HepG2 (cell line): ENCODE measurements around the gene SAP30. TPM values are rescaled to one million over a fixed set of nuclear protein-coding genes. Genes with fewer than 3 reads are reported as not detected.

Source experiments
- GABPB1 ChIP-seq: IDR thresholded peaks from 2 replicates; pipeline ENCODE4 v1.6.1; 2016; ENCODE audit warnings: mild to moderate bottlenecking, missing genetic modification reagents, moderate library complexity, missing compliant biosample characterization
- HNRNPUL1 ChIP-seq: fragments of 200-400 bp; formaldehyde crosslinking; IDR thresholded peaks from 2 replicates; pipeline ENCODE4 v1.6.1; 2017; ENCODE audit warnings: low read depth, mild to moderate bottlenecking, low read length, moderate library complexity
- IKZF1 ChIP-seq: fragments of 450-650 bp; IDR thresholded peaks from 2 replicates; pipeline ENCODE4 v1.7.1; 2016
- PAF1 ChIP-seq: IDR thresholded peaks from 2 replicates; pipeline ENCODE4 v1.6.1; 2016; ENCODE audit warnings: missing genetic modification reagents, missing compliant biosample characterization
- REPIN1 ChIP-seq: sonication (generic); formaldehyde crosslinking; IDR thresholded peaks from 2 replicates; pipeline ENCODE4 v1.8.0; 2022; ENCODE audit warnings: missing genetic modification reagents, low read depth, mild to moderate bottlenecking, borderline replicate concordance
- SETDB1 ChIP-seq: sonication (generic); formaldehyde crosslinking; IDR thresholded peaks from 2 replicates; pipeline ENCODE4 v1.5.1; 2020; ENCODE audit warnings: missing genetic modification reagents, mild to moderate bottlenecking, borderline replicate concordance
- SRSF4 ChIP-seq: fragments of 200-400 bp; formaldehyde crosslinking; IDR thresholded peaks from one replicate; pipeline ENCODE4 v1.6.1; 2018; ENCODE audit warnings: mild to moderate bottlenecking, low read depth, low read length, moderate library complexity; ENCODE audit not compliant: poor library complexity, severe bottlenecking
- ZNF138 ChIP-seq: sonication (generic); formaldehyde crosslinking; IDR thresholded peaks from 2 replicates; pipeline ENCODE4 v1.5.0; 2020; ENCODE audit warnings: mild to moderate bottlenecking, low read depth, missing genetic modification reagents
- ZNF253 ChIP-seq: sonication (generic); formaldehyde crosslinking; IDR thresholded peaks from 2 replicates; pipeline ENCODE4 v1.8.0; 2022; ENCODE audit warnings: mild to moderate bottlenecking, missing genetic modification reagents, borderline replicate concordance
- ZNF674 ChIP-seq: sonication (generic); formaldehyde crosslinking; IDR thresholded peaks from 2 replicates; pipeline ENCODE4 v1.5.0; 2020; ENCODE audit warnings: low read depth, mild to moderate bottlenecking, missing genetic modification reagents
- polyA plus RNA-seq, 8 experiments: library from polyadenylated mRNA; depleted of rRNA in 3 of 8; stranded (reverse) in 7 of 8; unstranded in 1 of 8; fragments of >200 nt; fragmentation: Illumina TruSeq in 4 of 8; extraction: Trizol in 4 of 8; gene quantifications; 2 replicates each; pipeline versions ENCODE4 v1.2.1 to v1.2.3, GENCODE V29; 2011 to 2016; ENCODE audit warnings: low read depth in 4 of 8, missing spikeins in 1 of 8, mixed read lengths in 1 of 8; ENCODE audit not compliant: insufficient read depth in 1 of 8
- total RNA-seq, 5 experiments: library from RNA; depleted of rRNA; stranded (reverse); fragments of >200 nt; fragmentation: Illumina TruSeq; extraction: Trizol; gene quantifications; 2 replicates each; pipeline ENCODE4 v1.2.3, GENCODE V29; 2016; ENCODE audit warnings: low read depth in 1 of 5
- TF ChIP-seq, protein P1 (sequence below): sonication (generic); formaldehyde crosslinking; IDR thresholded peaks from 2 replicates; pipeline ENCODE4 v1.9.0; 2022; ENCODE audit warnings: low read depth, missing genetic modification reagents
- TF ChIP-seq, protein P2 (sequence below): IDR thresholded peaks from 2 replicates; pipeline ENCODE4 v1.6.1; 2016
- TF ChIP-seq, protein P3 (sequence below): sonication (generic); formaldehyde crosslinking; IDR thresholded peaks from 2 replicates; pipeline ENCODE4 v1.8.0; 2022; ENCODE audit warnings: low read depth, missing genetic modification reagents
- TF ChIP-seq, protein P4 (sequence below): sonication (generic); formaldehyde crosslinking; IDR thresholded peaks from 2 replicates; pipeline ENCODE4 v1.4.0; 2020; ENCODE audit warnings: missing genetic modification reagents, borderline replicate concordance
- TF ChIP-seq, protein P5 (sequence below): sonication (generic); formaldehyde crosslinking; IDR thresholded peaks from 2 replicates; pipeline ENCODE4 v1.4.0; 2020; ENCODE audit warnings: missing genetic modification reagents
- TF ChIP-seq, protein P6 (sequence below): sonication (generic); formaldehyde crosslinking; IDR thresholded peaks from 2 replicates; pipeline ENCODE4 v1.8.0; 2022; ENCODE audit warnings: missing genetic modification reagents, low read depth, mild to moderate bottlenecking, borderline replicate concordance
- TF ChIP-seq, protein P7 (sequence below): sonication (generic); formaldehyde crosslinking; IDR thresholded peaks from 2 replicates; pipeline ENCODE4 v1.4.0; 2020; ENCODE audit warnings: mild to moderate bottlenecking, missing genetic modification reagents

The SAP30 gene
- total and polyA plus RNA-seq, 2 of the 13 experiments (the other 11 are each of a cell fraction or from before 2014, with no cell fraction given), result 14.2 to 25.1 TPM

DNA sequence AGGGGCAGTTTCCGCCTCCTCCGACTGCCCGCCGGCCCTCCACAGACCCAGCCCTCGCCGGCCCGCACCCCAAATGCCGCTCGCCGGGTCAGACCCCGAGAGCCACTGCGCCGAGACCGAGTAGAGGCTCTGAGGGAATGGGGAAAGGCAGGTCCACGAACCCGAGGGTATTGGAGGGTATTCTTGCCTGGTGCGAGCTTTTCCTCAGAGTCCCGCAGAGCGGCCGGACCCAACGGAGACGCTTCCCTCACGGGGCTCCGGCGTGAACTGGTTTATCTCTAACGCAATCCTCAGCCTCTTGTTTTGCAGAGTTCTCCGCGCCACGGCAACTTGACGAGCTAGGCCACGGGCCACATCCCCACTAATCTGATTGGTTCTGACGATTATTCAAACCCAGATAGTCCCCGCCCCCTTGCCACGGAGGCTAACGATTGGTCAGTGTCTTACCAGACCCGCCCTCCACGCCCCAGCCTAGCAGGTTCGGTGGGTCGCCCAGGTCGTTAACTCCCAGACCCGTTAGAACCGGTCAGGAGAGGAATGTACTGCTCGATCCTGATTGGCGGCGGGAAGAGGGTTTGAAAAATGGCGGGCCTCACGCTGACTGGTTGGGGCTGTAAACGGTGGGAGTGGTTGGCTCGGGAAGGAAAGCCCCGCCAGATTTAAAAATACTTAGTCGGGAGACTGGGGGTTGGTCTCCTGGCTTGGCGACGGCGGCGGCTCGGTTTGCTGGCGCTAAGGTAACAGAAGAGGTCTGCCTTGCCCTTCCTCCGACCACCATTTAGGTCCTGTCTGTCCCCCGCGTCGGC lies 36.5 kb upstream of the SAP30 start, which contains the start of gene HMGB2 (continued):
- TF ChIP-seq, protein P1, sequence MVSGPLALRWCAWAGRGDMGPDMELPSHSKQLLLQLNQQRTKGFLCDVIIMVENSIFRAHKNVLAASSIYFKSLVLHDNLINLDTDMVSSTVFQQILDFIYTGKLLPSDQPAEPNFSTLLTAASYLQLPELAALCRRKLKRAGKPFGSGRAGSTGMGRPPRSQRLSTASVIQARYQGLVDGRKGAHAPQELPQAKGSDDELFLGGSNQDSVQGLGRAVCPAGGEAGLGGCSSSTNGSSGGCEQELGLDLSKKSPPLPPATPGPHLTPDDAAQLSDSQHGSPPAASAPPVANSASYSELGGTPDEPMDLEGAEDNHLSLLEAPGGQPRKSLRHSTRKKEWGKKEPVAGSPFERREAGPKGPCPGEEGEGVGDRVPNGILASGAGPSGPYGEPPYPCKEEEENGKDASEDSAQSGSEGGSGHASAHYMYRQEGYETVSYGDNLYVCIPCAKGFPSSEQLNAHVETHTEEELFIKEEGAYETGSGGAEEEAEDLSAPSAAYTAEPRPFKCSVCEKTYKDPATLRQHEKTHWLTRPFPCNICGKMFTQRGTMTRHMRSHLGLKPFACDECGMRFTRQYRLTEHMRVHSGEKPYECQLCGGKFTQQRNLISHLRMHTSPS (CRISPR knock-in tag), result no peak
- peak; percentile 74; the same call in 1 of the 2 replicates for TF ChIP-seq ZNF253 (CRISPR knock-in tag)
- TF ChIP-seq, protein P2, sequence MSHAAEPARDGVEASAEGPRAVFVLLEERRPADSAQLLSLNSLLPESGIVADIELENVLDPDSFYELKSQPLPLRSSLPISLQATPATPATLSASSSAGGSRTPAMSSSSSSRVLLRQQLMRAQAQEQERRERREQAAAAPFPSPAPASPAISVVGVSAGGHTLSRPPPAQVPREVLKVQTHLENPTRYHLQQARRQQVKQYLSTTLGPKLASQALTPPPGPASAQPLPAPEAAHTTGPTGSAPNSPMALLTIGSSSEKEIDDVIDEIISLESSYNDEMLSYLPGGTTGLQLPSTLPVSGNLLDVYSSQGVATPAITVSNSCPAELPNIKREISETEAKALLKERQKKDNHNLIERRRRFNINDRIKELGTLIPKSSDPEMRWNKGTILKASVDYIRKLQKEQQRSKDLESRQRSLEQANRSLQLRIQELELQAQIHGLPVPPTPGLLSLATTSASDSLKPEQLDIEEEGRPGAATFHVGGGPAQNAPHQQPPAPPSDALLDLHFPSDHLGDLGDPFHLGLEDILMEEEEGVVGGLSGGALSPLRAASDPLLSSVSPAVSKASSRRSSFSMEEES, result no peak; the same call in 1 of the 2 replicates
- TF ChIP-seq SETDB1 (CRISPR knock-in tag), result no peak
- TF ChIP-seq PAF1 (CRISPR knock-in tag), result no peak
- TF ChIP-seq GABPB1 (CRISPR knock-in tag), result peak; percentile 36
- peak; percentile 92 for TF ChIP-seq REPIN1 (CRISPR knock-in tag)
- TF ChIP-seq, protein P3, sequence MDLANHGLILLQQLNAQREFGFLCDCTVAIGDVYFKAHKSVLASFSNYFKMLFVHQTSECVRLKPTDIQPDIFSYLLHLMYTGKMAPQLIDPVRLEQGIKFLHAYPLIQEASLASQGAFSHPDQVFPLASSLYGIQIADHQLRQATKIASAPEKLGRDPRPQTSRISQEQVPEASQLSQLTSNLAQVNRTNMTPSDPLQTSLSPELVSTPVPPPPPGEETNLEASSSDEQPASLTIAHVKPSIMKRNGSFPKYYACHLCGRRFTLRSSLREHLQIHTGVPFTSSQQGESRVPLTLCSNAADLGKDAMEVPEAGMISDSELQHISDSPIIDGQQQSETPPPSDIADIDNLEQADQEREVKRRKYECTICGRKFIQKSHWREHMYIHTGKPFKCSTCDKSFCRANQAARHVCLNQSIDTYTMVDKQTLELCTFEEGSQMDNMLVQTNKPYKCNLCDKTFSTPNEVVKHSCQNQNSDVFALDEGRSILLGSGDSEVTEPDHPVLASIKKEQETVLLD (CRISPR knock-in tag), result peak; percentile 95
- TF ChIP-seq, protein P4, sequence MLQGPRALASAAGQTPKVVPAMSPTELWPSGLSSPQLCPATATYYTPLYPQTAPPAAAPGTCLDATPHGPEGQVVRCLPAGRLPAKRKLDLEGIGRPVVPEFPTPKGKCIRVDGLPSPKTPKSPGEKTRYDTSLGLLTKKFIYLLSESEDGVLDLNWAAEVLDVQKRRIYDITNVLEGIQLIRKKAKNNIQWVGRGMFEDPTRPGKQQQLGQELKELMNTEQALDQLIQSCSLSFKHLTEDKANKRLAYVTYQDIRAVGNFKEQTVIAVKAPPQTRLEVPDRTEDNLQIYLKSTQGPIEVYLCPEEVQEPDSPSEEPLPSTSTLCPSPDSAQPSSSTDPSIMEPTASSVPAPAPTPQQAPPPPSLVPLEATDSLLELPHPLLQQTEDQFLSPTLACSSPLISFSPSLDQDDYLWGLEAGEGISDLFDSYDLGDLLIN (CRISPR knock-in tag), result peak; percentile 91; the same call in 1 of the 2 replicates
- no peak for TF ChIP-seq SRSF4
- no peak for TF ChIP-seq ZNF674 (CRISPR knock-in tag)
- TF ChIP-seq, protein P5, sequence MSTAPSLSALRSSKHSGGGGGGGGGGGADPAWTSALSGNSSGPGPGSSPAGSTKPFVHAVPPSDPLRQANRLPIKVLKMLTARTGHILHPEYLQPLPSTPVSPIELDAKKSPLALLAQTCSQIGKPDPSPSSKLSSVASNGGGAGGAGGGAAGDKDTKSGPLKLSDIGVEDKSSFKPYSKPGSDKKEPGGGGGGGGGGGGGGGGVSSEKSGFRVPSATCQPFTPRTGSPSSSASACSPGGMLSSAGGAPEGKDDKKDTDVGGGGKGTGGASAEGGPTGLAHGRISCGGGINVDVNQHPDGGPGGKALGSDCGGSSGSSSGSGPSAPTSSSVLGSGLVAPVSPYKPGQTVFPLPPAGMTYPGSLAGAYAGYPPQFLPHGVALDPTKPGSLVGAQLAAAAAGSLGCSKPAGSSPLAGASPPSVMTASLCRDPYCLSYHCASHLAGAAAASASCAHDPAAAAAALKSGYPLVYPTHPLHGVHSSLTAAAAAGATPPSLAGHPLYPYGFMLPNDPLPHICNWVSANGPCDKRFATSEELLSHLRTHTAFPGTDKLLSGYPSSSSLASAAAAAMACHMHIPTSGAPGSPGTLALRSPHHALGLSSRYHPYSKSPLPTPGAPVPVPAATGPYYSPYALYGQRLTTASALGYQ, result no peak
- TF ChIP-seq IKZF1, result no peak
- no peak for TF ChIP-seq HNRNPUL1
- TF ChIP-seq, protein P6, sequence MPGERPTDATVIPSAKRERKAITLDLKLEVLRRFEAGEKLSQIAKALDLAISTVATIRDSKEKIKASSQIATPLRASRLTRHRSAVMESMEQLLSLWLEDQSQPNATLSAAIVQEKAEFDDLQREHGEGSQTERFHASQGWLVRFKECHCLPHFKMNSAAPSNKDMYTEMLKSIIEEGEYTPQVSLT (CRISPR knock-in tag), result no peak
- TF ChIP-seq, protein P7, sequence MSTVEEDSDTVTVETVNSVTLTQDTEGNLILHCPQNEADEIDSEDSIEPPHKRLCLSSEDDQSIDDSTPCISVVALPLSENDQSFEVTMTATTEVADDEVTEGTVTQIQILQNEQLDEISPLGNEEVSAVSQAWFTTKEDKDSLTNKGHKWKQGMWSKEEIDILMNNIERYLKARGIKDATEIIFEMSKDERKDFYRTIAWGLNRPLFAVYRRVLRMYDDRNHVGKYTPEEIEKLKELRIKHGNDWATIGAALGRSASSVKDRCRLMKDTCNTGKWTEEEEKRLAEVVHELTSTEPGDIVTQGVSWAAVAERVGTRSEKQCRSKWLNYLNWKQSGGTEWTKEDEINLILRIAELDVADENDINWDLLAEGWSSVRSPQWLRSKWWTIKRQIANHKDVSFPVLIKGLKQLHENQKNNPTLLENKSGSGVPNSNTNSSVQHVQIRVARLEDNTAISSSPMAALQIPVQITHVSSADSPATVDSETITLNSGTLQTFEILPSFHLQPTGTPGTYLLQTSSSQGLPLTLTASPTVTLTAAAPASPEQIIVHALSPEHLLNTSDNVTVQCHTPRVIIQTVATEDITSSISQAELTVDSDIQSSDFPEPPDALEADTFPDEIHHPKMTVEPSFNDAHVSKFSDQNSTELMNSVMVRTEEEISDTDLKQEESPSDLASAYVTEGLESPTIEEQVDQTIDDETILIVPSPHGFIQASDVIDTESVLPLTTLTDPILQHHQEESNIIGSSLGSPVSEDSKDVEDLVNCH (CRISPR knock-in tag), result no peak
- 0 out of 2 replicates have a peak, but pooled peaks have one; percentile 63 for TF ChIP-seq ZNF138 (CRISPR knock-in tag)
